Measurements from ENCODE around the gene IFITM10. TPM values are rescaled to one million over a fixed set of nuclear protein-coding genes. Genes with fewer than 3 reads are reported as not detected.

The IFITM10 gene
- total RNA-seq, 2 donors from 2014 or later: 27.2 to 28.6 TPM

DNA sequence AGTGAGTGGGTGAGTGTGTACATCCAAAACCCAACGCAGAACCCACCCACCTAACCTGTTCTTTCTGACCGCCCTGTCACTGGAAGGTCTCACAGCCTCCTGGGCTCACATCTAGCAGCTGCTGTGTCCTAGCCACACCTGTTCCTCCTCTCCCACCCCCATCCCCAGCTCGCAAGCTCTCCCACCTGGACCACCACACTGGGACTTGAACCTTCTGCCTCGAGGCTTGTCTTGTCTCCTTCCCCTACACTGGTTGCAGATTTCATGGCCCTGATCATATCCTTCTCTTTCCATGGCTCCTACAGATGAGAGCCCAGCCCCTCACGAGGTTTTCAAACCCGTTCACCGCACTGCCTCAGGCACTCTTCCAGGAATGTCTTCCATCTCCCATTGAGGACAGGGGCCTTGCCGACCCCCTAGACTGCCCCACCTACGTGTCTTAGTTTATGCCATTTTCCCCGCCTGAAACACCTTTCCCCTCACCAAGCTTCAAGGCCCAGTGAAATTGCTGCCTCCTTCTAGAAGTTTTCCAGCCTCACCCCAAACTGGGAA is 6.7 kb downstream of the IFITM10 start:
- Histone ChIP-seq H3K9me3 (no peaks in the 10 kb centered on the region), H3K27ac (no peak overlapping the region), H3K36me3 (no peaks in the 10 kb centered on the region), H3K4me1 (ENCODE audit: control insufficient read depth in 1 of 2, low read depth in 2 of 2) (peaks cover 12 to 26% of the 10 kb centered on the region in 2 donors), H3K4me3 (no peak overlapping the region), H3K27me3 (replicated peaks; ENCODE audit: insufficient read depth) (no peaks in the 10 kb centered on the region)
- ATAC-seq (ENCODE audit: insufficient number of reproducible peaks, low FRiP score, low read depth) (no peak), DNase-seq (ENCODE audit: low spot score) (no peak)
- TF ChIP-seq, protein P1, sequence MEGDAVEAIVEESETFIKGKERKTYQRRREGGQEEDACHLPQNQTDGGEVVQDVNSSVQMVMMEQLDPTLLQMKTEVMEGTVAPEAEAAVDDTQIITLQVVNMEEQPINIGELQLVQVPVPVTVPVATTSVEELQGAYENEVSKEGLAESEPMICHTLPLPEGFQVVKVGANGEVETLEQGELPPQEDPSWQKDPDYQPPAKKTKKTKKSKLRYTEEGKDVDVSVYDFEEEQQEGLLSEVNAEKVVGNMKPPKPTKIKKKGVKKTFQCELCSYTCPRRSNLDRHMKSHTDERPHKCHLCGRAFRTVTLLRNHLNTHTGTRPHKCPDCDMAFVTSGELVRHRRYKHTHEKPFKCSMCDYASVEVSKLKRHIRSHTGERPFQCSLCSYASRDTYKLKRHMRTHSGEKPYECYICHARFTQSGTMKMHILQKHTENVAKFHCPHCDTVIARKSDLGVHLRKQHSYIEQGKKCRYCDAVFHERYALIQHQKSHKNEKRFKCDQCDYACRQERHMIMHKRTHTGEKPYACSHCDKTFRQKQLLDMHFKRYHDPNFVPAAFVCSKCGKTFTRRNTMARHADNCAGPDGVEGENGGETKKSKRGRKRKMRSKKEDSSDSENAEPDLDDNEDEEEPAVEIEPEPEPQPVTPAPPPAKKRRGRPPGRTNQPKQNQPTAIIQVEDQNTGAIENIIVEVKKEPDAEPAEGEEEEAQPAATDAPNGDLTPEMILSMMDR (IDR thresholded peaks at IDR 0.05): no peak

DNA sequence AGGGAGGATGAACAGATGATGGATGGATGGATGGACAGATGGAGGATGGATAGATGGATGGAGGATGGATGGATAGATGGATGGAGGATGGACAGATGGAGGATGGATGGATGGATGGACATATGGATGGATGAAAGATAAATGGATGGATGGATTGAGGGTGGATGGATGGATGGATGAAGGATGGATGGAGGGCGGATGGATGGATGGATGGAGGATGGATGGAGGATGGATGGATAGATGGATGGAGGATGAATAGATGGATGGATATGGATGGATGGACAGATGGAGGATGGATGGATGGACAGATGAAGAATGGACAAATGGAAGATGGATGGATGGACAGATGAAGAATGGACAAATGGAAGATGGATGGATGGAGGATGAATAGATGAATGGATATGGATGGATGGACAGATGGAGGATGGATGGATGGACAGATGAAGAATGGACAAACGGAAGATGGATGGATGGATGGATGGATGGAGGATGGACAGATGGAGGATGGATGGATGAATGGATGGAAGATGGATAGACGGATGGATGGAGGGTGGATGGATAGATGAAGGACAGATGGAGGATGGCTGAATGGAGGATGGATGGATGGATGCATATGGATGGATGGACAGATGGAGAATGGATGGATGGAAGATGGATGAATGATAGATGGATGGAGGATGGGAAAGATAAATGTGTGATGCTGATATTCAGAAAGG is 7.4 kb downstream of the IFITM10 start:
- TF ChIP-seq, protein P1 (IDR thresholded peaks at IDR 0.05): no peak
- Histone ChIP-seq H3K4me1 (ENCODE audit: control insufficient read depth in 1 of 2, low read depth in 2 of 2) (peaks cover 12 to 26% of the 10 kb centered on the region in 2 donors), H3K4me3 (no peak overlapping the region), H3K27ac (no peak overlapping the region), H3K9me3 (no peaks in the 10 kb centered on the region), H3K27me3 (replicated peaks; ENCODE audit: insufficient read depth) (no peaks in the 10 kb centered on the region), H3K36me3 (no peaks in the 10 kb centered on the region)
- ATAC-seq (ENCODE audit: insufficient number of reproducible peaks, low FRiP score, low read depth) (no peak), DNase-seq (ENCODE audit: low spot score) (no peak)

DNA sequence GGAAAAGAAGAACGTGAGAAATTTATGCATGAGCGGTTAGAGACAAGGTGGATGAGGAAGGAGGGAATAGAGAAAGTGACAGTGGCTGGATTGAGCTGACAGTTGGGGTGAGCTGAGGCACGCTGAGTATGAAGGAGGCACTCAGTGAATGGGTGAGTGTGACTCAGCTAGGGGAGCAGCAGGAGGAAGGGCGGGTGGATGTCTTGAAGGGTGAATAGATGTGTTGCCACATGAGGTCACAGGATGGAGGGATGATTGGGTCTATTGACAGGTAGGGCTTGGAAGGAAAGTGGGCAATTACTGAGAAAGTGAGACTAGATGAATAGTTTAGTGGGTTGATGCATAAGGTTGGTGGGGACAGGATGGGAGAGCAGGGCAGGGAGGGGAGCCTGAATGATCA is 8.0 kb downstream of the IFITM10 start:
- ATAC-seq (ENCODE audit: insufficient number of reproducible peaks, low FRiP score, low read depth) (no peak), DNase-seq (ENCODE audit: low spot score) (peak; percentile 0)
- TF ChIP-seq, protein P1 (IDR thresholded peaks at IDR 0.05): no peak
- Histone ChIP-seq H3K4me3 (no peak overlapping the region), H3K9me3 (peaks cover 1% of the 10 kb centered on the region), H3K27ac (no peak overlapping the region), H3K4me1 (ENCODE audit: control insufficient read depth in 1 of 2, low read depth in 2 of 2) (peaks cover 7 to 21% of the 10 kb centered on the region in 2 donors), H3K36me3 (no peaks in the 10 kb centered on the region), H3K27me3 (replicated peaks; ENCODE audit: insufficient read depth) (no peaks in the 10 kb centered on the region)

DNA sequence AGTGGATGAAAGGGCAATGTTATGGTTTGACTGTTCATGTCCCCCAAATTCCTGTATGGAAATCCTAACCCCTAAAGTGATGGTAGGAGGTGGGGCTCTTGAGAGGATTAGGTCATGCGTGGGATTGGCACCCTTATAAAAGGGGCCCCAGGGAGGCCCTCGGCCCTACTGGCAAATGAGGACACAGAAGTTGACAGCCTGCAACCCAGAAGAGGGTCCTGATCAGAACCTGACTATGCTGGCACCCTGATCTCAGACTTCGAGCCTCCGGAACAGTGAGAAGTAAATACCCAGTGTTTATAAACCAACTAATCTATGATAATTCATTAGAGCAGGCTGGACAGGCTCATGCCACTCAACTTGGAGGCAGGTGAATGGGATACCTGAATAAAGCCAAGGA is 8.7 kb downstream of the IFITM10 start:
- ATAC-seq (ENCODE audit: insufficient number of reproducible peaks, low FRiP score, low read depth): no peak
- TF ChIP-seq, protein P1 (IDR thresholded peaks at IDR 0.05): no peak
- H3K4me3 ChIP-seq: no peak overlapping the region
- no peak for DNase-seq (ENCODE audit: low spot score)
- no peaks in the 10 kb centered on the region for H3K36me3 ChIP-seq
- no peak overlapping the region for H3K27ac ChIP-seq
- no peaks in the 10 kb centered on the region for H3K27me3 ChIP-seq (replicated peaks; ENCODE audit: insufficient read depth)
- peaks cover under 1 to 14% of the 10 kb centered on the region in 2 donors for H3K4me1 ChIP-seq (ENCODE audit: control insufficient read depth in 1 of 2, low read depth in 2 of 2)
- peaks cover 8% of the 10 kb centered on the region for H3K9me3 ChIP-seq

DNA sequence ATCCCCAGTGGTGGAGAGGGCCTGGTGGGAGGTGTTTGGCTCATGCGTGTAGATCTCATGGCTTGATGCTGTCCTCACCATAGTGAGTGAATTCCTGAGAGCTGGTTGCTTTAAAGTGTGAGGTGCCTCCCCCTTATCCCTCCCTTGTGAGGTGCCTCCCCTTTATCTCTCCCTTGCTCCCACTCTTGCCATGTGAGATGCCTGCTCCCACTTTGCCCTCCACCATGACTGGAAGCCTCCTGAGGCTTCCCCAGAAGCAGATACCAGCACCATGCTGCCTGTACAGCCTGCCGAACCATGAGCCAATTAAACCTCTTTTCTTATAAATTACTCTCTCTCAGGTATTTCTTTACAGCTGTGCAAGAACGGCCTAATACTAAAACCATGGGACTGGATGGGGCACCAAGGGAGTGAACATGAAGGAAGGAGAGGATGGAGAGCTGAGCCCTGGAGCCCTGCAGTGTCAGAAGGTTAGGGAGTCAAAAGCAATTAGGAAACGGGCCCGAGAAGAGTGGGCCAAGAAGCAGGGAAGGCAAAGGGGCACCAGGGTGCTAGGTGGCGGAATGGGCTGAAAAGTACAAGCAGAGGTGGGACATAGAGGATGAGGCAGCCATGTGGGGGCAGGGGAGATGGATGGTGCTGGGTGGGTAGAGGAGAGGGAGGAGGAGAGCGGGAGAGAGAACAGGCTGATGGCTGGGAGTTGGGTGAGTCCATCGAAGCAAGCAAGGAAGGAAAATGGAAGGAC is 9.4 kb downstream of the IFITM10 start:
- Histone ChIP-seq H3K4me1 (ENCODE audit: control insufficient read depth in 1 of 2, low read depth in 2 of 2) (peaks cover 0 to 9% of the 10 kb centered on the region in 2 donors), H3K36me3 (no peaks in the 10 kb centered on the region), H3K27me3 (replicated peaks; ENCODE audit: insufficient read depth) (no peaks in the 10 kb centered on the region), H3K4me3 (no peak overlapping the region), H3K9me3 (peaks cover 11% of the 10 kb centered on the region), H3K27ac (no peak overlapping the region)
- TF ChIP-seq, protein P1 (IDR thresholded peaks at IDR 0.05): no peak
- DNase-seq (ENCODE audit: low spot score) (no peak), ATAC-seq (ENCODE audit: insufficient number of reproducible peaks, low FRiP score, low read depth) (no peak)
